Activated CD8-positive, alpha-beta T cell treated with anti-CD3 and anti-CD28 coated beads, Interleukin-2, amount 10 ng/mL, durations not matched to agents 7 days and 5 days (primary cell): ENCODE data around the gene TYSND1. TPM values are rescaled to one million over a fixed set of nuclear protein-coding genes. Genes with fewer than 3 reads are reported as not detected.
"Not testable (repeated sequence)": the region's sequence is repeated elsewhere in the genome, so short reads cannot be mapped to it uniquely, and the experiment has no call there.

Experiments used
- ATAC-seq: fragments of 150-1000 bp; cut with Tn5 transposase; one replicate; pipeline ENCODE4 v1.10.0; 2021; ENCODE audit warnings: moderate library complexity
- CTCF ChIA-PET: fragments of 350-600 bp; sonication (Branson Sonifier 250); formaldehyde crosslinking; loops from one replicate; lab custom pipeline; 2021; ENCODE audit warnings: antibody characterized with exemption; lab: Charles Lee
- POLR2A ChIA-PET: fragments of 350-600 bp; sonication (Branson Sonifier 250); formaldehyde crosslinking; loops from one replicate; lab custom pipeline; 2021; ENCODE audit warnings: antibody characterized with exemption; lab: Charles Lee
- DNase-seq: peaks from one replicate; pipeline ENCODE4 v3.0.0-alpha.2; 2020
- H3K27ac Mint-ChIP-seq: one replicate; pipeline ENCODE4 v1.8.0; 2021; ENCODE audit warnings: mild to moderate bottlenecking, mixed read lengths
- H3K27me3 Mint-ChIP-seq: one replicate; pipeline ENCODE4 v1.8.0; 2021; ENCODE audit warnings: low read depth, mixed read lengths
- H3K36me3 Mint-ChIP-seq: one replicate; pipeline ENCODE4 v1.8.0; 2021; ENCODE audit warnings: low read depth, mixed read lengths
- H3K4me1 Mint-ChIP-seq: one replicate; pipeline ENCODE4 v1.8.0; 2021; ENCODE audit warnings: low read depth, mixed read lengths
- H3K4me3 Mint-ChIP-seq: one replicate; pipeline ENCODE4 v1.8.0; 2021; ENCODE audit warnings: mild to moderate bottlenecking, mixed read lengths
- H3K9me3 Mint-ChIP-seq: one replicate; pipeline ENCODE4 v1.8.0; 2022; ENCODE audit warnings: mixed read lengths; ENCODE audit not compliant: insufficient read depth
- total RNA-seq, 2 experiments: library from RNA; stranded (reverse); gene quantifications; one replicate each; pipeline ENCODE4 v1.2.3, GENCODE V29; 2021

TYSND1 gene
- total RNA-seq, 2 experiments from 2014 or later, result 12.0 to 13.4 TPM

- H3K4me3 Mint-ChIP-seq, result peak within 1 kb of the TSS; percentile 85
- POLR2A ChIA-PET, result interaction anchor here (1.2 to 1.7 kb wide), 2 partner anchors 14 to 39 kb away, joined by 5 to 6 read pairs; partner anchors contain the start of gene TYSND1
Observed at GRCh38 chr10:70132098-70133029, 14.1 kb downstream of the TYSND1 start, which contains the start of gene AIFM2. AIFM2 (minus strand) TSS chr10:70132825; CDS start chr10:70124084, 8,741 bp downstream.

GRCh38 chr10:70131560-70131937 is 15.0 kb downstream of the TYSND1 start:
- POLR2A ChIA-PET, result no interaction called here
- Mint-ChIP-seq H3K36me3 (peaks cover 3% of the 10 kb centered on the region), H3K27me3 (no peaks in the 10 kb centered on the region), H3K4me1 (peaks cover 31% of the 10 kb centered on the region), H3K4me3 (peak overlapping the region; percentile 85), H3K9me3 (no peaks in the 10 kb centered on the region), H3K27ac (peak overlapping the region; percentile 89)
- CTCF ChIA-PET, result interaction anchor here (1.6 to 2.9 kb wide), 2 partner anchors 13 to 15 kb away, joined by 6 to 19 read pairs; no protein-coding TSS in a partner anchor
- ATAC-seq (no peak), DNase-seq (no peak)

More at GRCh38 chr10:70132098-70133029, 14.1 kb downstream of the TYSND1 start, which contains the start of gene AIFM2:
- ATAC-seq (peak; percentile 89), DNase-seq (peak; percentile 55)
- Mint-ChIP-seq H3K27me3 (no peaks in the 10 kb centered on the region), H3K4me1 (peaks cover 28% of the 10 kb centered on the region), H3K9me3 (no peaks in the 10 kb centered on the region), H3K36me3 (peaks cover 4% of the 10 kb centered on the region), H3K27ac (peak within 1 kb of the TSS; percentile 89)
- CTCF ChIA-PET, result interaction anchor here (1.0 kb wide), 1 partner anchor 14 kb away, joined by 4 read pairs; no protein-coding TSS in a partner anchor

- H3K36me3 Mint-ChIP-seq, result peaks cover 2% of the 10 kb centered on the region
- DNase-seq (no peak), ATAC-seq (no peak)
- CTCF ChIA-PET, result interaction anchor here (1.6 to 2.9 kb wide), 3 partner anchors 14 to 16 kb away, joined by 6 to 19 read pairs (median 6); partner anchors contain the start of gene TYSND1
- H3K4me3 Mint-ChIP-seq, result peak overlapping the region; percentile 85
- POLR2A ChIA-PET, result no interaction called here
- H3K27me3 Mint-ChIP-seq, result no peaks in the 10 kb centered on the region
- H3K9me3 Mint-ChIP-seq, result no peaks in the 10 kb centered on the region
- no peak overlapping the region for H3K27ac Mint-ChIP-seq
- H3K4me1 Mint-ChIP-seq, result peaks cover 35% of the 10 kb centered on the region
Observed at GRCh38 chr10:70130878-70131559, 15.5 kb downstream of the TYSND1 start.

- peaks cover 7% of the 10 kb centered on the region for H3K36me3 Mint-ChIP-seq
- no peak overlapping the region for H3K4me3 Mint-ChIP-seq
- ATAC-seq (no peak), DNase-seq (no peak)
- H3K27me3 Mint-ChIP-seq, result no peaks in the 10 kb centered on the region
- no peak overlapping the region for H3K27ac Mint-ChIP-seq
- no peaks in the 10 kb centered on the region for H3K9me3 Mint-ChIP-seq
- POLR2A ChIA-PET, result no interaction called here
- CTCF ChIA-PET, result interaction anchor here (1.5 to 4.4 kb wide), 2 partner anchors 10 to 95 kb away, joined by 3 to 38 read pairs; no protein-coding TSS in a partner anchor
- peaks cover 30% of the 10 kb centered on the region for H3K4me1 Mint-ChIP-seq
Observed at GRCh38 chr10:70126700-70127395, 19.7 kb downstream of the TYSND1 start.

- CTCF ChIA-PET, result interaction anchor here (1.5 to 4.4 kb wide), 2 partner anchors 9 to 96 kb away, joined by 3 to 38 read pairs; no protein-coding TSS in a partner anchor
- no peak for ATAC-seq
- peak overlapping the region; percentile 54 for H3K27ac Mint-ChIP-seq
- no peaks in the 10 kb centered on the region for H3K9me3 Mint-ChIP-seq
- no peaks in the 10 kb centered on the region for H3K27me3 Mint-ChIP-seq
- POLR2A ChIA-PET, result no interaction called here
- peaks cover 22% of the 10 kb centered on the region for H3K4me1 Mint-ChIP-seq
- no peak overlapping the region for H3K4me3 Mint-ChIP-seq
- no peak for DNase-seq
- H3K36me3 Mint-ChIP-seq, result peaks cover 7% of the 10 kb centered on the region
Observed at GRCh38 chr10:70125918-70126552, 20.5 kb downstream of the TYSND1 start.

- peaks cover 14% of the 10 kb centered on the region for H3K36me3 Mint-ChIP-seq
- H3K27ac Mint-ChIP-seq, result no peak overlapping the region
- ATAC-seq, result no peak
- ChIA-PET POLR2A (no interaction called here), CTCF (interaction anchor here (4.4 kb wide), 1 partner anchor 8 kb away, joined by 38 read pairs; no protein-coding TSS in a partner anchor)
- no peak for DNase-seq
- peaks cover 17% of the 10 kb centered on the region for H3K4me1 Mint-ChIP-seq
- H3K27me3 Mint-ChIP-seq, result no peaks in the 10 kb centered on the region
- H3K9me3 Mint-ChIP-seq, result no peaks in the 10 kb centered on the region
- no peak overlapping the region for H3K4me3 Mint-ChIP-seq
Observed at GRCh38 chr10:70124918-70125317, 21.6 kb downstream of the TYSND1 start.

- H3K4me1 Mint-ChIP-seq, result peaks cover 17% of the 10 kb centered on the region
Observed at GRCh38 chr10:70124415-70124814, 22.1 kb downstream of the TYSND1 start.

GRCh38 chr10:70123817-70124216 is 22.7 kb downstream of the TYSND1 start:
- Mint-ChIP-seq H3K27ac (no peak overlapping the region), H3K27me3 (no peaks in the 10 kb centered on the region), H3K36me3 (peaks cover 14% of the 10 kb centered on the region), H3K4me1 (peaks cover 17% of the 10 kb centered on the region), H3K4me3 (no peak overlapping the region), H3K9me3 (no peaks in the 10 kb centered on the region)
- DNase-seq (no peak), ATAC-seq (no peak)
- POLR2A ChIA-PET, result no interaction called here
- CTCF ChIA-PET, result interaction anchor here (1.0 to 4.4 kb wide), 3 partner anchors 7 to 22 kb away, joined by 3 to 38 read pairs (median 11); partner anchors contain the start of gene TYSND1

More at GRCh38 chr10:70124415-70124814, 22.1 kb downstream of the TYSND1 start:
- Mint-ChIP-seq H3K9me3 (no peaks in the 10 kb centered on the region), H3K36me3 (peaks cover 14% of the 10 kb centered on the region), H3K27ac (no peak overlapping the region), H3K4me3 (no peak overlapping the region), H3K27me3 (no peaks in the 10 kb centered on the region)
- CTCF ChIA-PET, result interaction anchor here (4.4 kb wide), 1 partner anchor 8 kb away, joined by 38 read pairs; no protein-coding TSS in a partner anchor
- ATAC-seq (no peak), DNase-seq (no peak)
- POLR2A ChIA-PET, result no interaction called here

- H3K27me3 Mint-ChIP-seq, DNase-seq, ATAC-seq, POLR2A ChIA-PET, H3K9me3 Mint-ChIP-seq, H3K4me3 Mint-ChIP-seq, H3K27ac Mint-ChIP-seq: not testable (repeated sequence)
- Mint-ChIP-seq H3K36me3 (peaks cover 14% of the 10 kb centered on the region), H3K4me1 (peaks cover 17% of the 10 kb centered on the region)
- CTCF ChIA-PET, result interaction anchor here (1.0 to 1.9 kb wide), 2 partner anchors 22 to 23 kb away, joined by 3 to 11 read pairs; partner anchors contain the start of gene TYSND1
Observed at GRCh38 chr10:70123166-70123565, 23.3 kb downstream of the TYSND1 start.

GRCh38 chr10:70122742-70123141 is 23.8 kb downstream of the TYSND1 start:
- Mint-ChIP-seq H3K27ac (no peak overlapping the region), H3K4me3 (no peak overlapping the region), H3K36me3 (peaks cover 14% of the 10 kb centered on the region), H3K9me3 (no peaks in the 10 kb centered on the region), H3K27me3 (no peaks in the 10 kb centered on the region), H3K4me1 (peaks cover 17% of the 10 kb centered on the region)
- CTCF ChIA-PET, result interaction anchor here (1.9 kb wide), 1 partner anchor 23 kb away, joined by 11 read pairs; the partner anchor contains the start of gene TYSND1
- POLR2A ChIA-PET, result interaction anchor here (0.9 kb wide), 1 partner anchor 21 kb away, joined by 3 read pairs; no protein-coding TSS in a partner anchor
- ATAC-seq (no peak), DNase-seq (no peak)
